ENCODE results near the gene NRG2.

NRG2 gene

GRCh38 chr5:140013536-140013935 is 29.6 kb downstream of the NRG2 start:
- no peak overlapping the region for H3K4me3 Mint-ChIP-seq

GRCh38 chr5:140012443-140012842 is 30.7 kb downstream of the NRG2 start:
- no peak overlapping the region for H3K4me3 Mint-ChIP-seq
- H3K9me3 Mint-ChIP-seq, result no peaks in the 10 kb centered on the region
- H3K36me3 Mint-ChIP-seq (ENCODE audit: insufficient read depth), result no peaks in the 10 kb centered on the region
- DNase-seq, result no peak
- H3K4me1 Mint-ChIP-seq (ENCODE audit: low read depth in 2 of 2), result no peaks in the 10 kb centered on the region
- H3K27ac Mint-ChIP-seq, result no peak overlapping the region
- peaks cover 6 to 7% of the 10 kb centered on the region in 2 donors for H3K27me3 Mint-ChIP-seq
- no peak for ATAC-seq (replicated peaks)

More at GRCh38 chr5:140013536-140013935, 29.6 kb downstream of the NRG2 start:
- H3K9me3 Mint-ChIP-seq, result no peaks in the 10 kb centered on the region
- H3K4me1 Mint-ChIP-seq (ENCODE audit: low read depth in 2 of 2), result no peaks in the 10 kb centered on the region
- DNase-seq, result no peak
- no peak for ATAC-seq (replicated peaks)
- H3K27ac Mint-ChIP-seq, result no peak overlapping the region
- H3K27me3 Mint-ChIP-seq, result peaks cover 6 to 7% of the 10 kb centered on the region in 2 donors
- no peaks in the 10 kb centered on the region for H3K36me3 Mint-ChIP-seq (ENCODE audit: insufficient read depth)

GRCh38 chr5:140011297-140011802 is 31.7 kb downstream of the NRG2 start:
- no peak for ATAC-seq (replicated peaks)
- no peak overlapping the region for H3K27ac Mint-ChIP-seq
- H3K36me3 Mint-ChIP-seq (ENCODE audit: insufficient read depth), result no peaks in the 10 kb centered on the region
- no peak for DNase-seq
- no peak overlapping the region for H3K4me3 Mint-ChIP-seq
- peaks cover 7 to 12% of the 10 kb centered on the region in 2 donors for H3K27me3 Mint-ChIP-seq
- no peaks in the 10 kb centered on the region for H3K9me3 Mint-ChIP-seq
- H3K4me1 Mint-ChIP-seq (ENCODE audit: low read depth in 2 of 2), result no peaks in the 10 kb centered on the region

- H3K27me3 Mint-ChIP-seq, result peaks cover 7 to 16% of the 10 kb centered on the region in 2 donors
- H3K4me1 Mint-ChIP-seq (ENCODE audit: low read depth in 2 of 2), result no peaks in the 10 kb centered on the region
- H3K4me3 Mint-ChIP-seq, result no peak overlapping the region
- ATAC-seq (replicated peaks) (no peak), DNase-seq (no peak)
- H3K9me3 Mint-ChIP-seq, result no peaks in the 10 kb centered on the region
- no peak overlapping the region for H3K27ac Mint-ChIP-seq
- H3K36me3 Mint-ChIP-seq (ENCODE audit: insufficient read depth), result no peaks in the 10 kb centered on the region
Observed at GRCh38 chr5:140010798-140011197, 32.3 kb downstream of the NRG2 start.

GRCh38 chr5:140007311-140007710 is 35.8 kb downstream of the NRG2 start:
- peaks cover 42 to 45% of the 10 kb centered on the region in 2 donors for H3K27me3 Mint-ChIP-seq

GRCh38 chr5:140005145-140005591 is 37.9 kb downstream of the NRG2 start:
- ATAC-seq (replicated peaks) (no peak), DNase-seq (no peak)
- Mint-ChIP-seq H3K27ac (no peak overlapping the region), H3K9me3 (no peaks in the 10 kb centered on the region), H3K27me3 (peaks cover 57 to 60% of the 10 kb centered on the region in 2 donors), H3K4me3 (no peak overlapping the region), H3K4me1 (ENCODE audit: low read depth in 2 of 2) (no peaks in the 10 kb centered on the region), H3K36me3 (ENCODE audit: insufficient read depth) (no peaks in the 10 kb centered on the region)

More at GRCh38 chr5:140007311-140007710, 35.8 kb downstream of the NRG2 start:
- ATAC-seq (replicated peaks) (no peak), DNase-seq (no peak)
- H3K4me1 Mint-ChIP-seq (ENCODE audit: low read depth in 2 of 2), result no peaks in the 10 kb centered on the region
- H3K4me3 Mint-ChIP-seq, result no peak overlapping the region
- H3K27ac Mint-ChIP-seq, result no peak overlapping the region
- no peaks in the 10 kb centered on the region for H3K9me3 Mint-ChIP-seq
- H3K36me3 Mint-ChIP-seq (ENCODE audit: insufficient read depth), result no peaks in the 10 kb centered on the region

- DNase-seq (no peak), ATAC-seq (replicated peaks) (no peak)
- Mint-ChIP-seq H3K27ac (no peak overlapping the region), H3K4me3 (no peak overlapping the region), H3K4me1 (ENCODE audit: low read depth in 2 of 2) (no peaks in the 10 kb centered on the region), H3K36me3 (ENCODE audit: insufficient read depth) (no peaks in the 10 kb centered on the region), H3K9me3 (no peaks in the 10 kb centered on the region), H3K27me3 (peaks cover 55 to 62% of the 10 kb centered on the region in 2 donors)
Observed at GRCh38 chr5:140004174-140004573, 38.9 kb downstream of the NRG2 start.

- Mint-ChIP-seq H3K36me3 (ENCODE audit: insufficient read depth) (no peaks in the 10 kb centered on the region), H3K4me3 (no peak overlapping the region), H3K4me1 (ENCODE audit: low read depth in 2 of 2) (no peaks in the 10 kb centered on the region), H3K27me3 (peaks cover 61 to 68% of the 10 kb centered on the region in 2 donors), H3K9me3 (no peaks in the 10 kb centered on the region), H3K27ac (no peak overlapping the region)
- ATAC-seq (replicated peaks) (no peak), DNase-seq (no peak)
Observed at GRCh38 chr5:140003519-140003918, 39.6 kb downstream of the NRG2 start.

- DNase-seq, result no peak
- Mint-ChIP-seq H3K4me3 (no peak overlapping the region), H3K9me3 (no peaks in the 10 kb centered on the region), H3K27me3 (peaks cover 51 to 81% of the 10 kb centered on the region in 2 donors), H3K27ac (no peak overlapping the region), H3K36me3 (ENCODE audit: insufficient read depth) (no peaks in the 10 kb centered on the region), H3K4me1 (ENCODE audit: low read depth in 2 of 2) (no peaks in the 10 kb centered on the region)
- ATAC-seq (replicated peaks), result no peak
Observed at GRCh38 chr5:140000332-140000731, 42.8 kb downstream of the NRG2 start.

GRCh38 chr5:139998837-139999236 is 44.3 kb downstream of the NRG2 start:
- Mint-ChIP-seq H3K36me3 (ENCODE audit: insufficient read depth) (no peaks in the 10 kb centered on the region), H3K27me3 (peaks cover 46 to 79% of the 10 kb centered on the region in 2 donors), H3K27ac (no peak overlapping the region), H3K4me3 (no peak overlapping the region), H3K9me3 (no peaks in the 10 kb centered on the region), H3K4me1 (ENCODE audit: low read depth in 2 of 2) (no peaks in the 10 kb centered on the region)
- ATAC-seq (replicated peaks) (no peak), DNase-seq (no peak)

- Mint-ChIP-seq H3K4me3 (no peak overlapping the region), H3K27me3 (peaks cover 44 to 78% of the 10 kb centered on the region in 2 donors), H3K4me1 (ENCODE audit: low read depth in 2 of 2) (no peaks in the 10 kb centered on the region), H3K27ac (no peak overlapping the region), H3K9me3 (no peaks in the 10 kb centered on the region), H3K36me3 (ENCODE audit: insufficient read depth) (no peaks in the 10 kb centered on the region)
- DNase-seq (no peak), ATAC-seq (replicated peaks) (no peak)
Observed at GRCh38 chr5:139997276-139997675, 45.8 kb downstream of the NRG2 start.

GRCh38 chr5:139995929-139996328 is 47.2 kb downstream of the NRG2 start:
- Mint-ChIP-seq H3K4me1 (ENCODE audit: low read depth in 2 of 2) (no peaks in the 10 kb centered on the region), H3K9me3 (no peaks in the 10 kb centered on the region), H3K27ac (no peak overlapping the region), H3K4me3 (no peak overlapping the region), H3K27me3 (peaks cover 40 to 78% of the 10 kb centered on the region in 2 donors), H3K36me3 (ENCODE audit: insufficient read depth) (no peaks in the 10 kb centered on the region)
- ATAC-seq (replicated peaks) (no peak), DNase-seq (no peak)

- Mint-ChIP-seq H3K36me3 (ENCODE audit: insufficient read depth) (no peaks in the 10 kb centered on the region), H3K9me3 (no peaks in the 10 kb centered on the region), H3K4me3 (no peak overlapping the region), H3K27ac (no peak overlapping the region), H3K27me3 (peaks cover 32 to 62% of the 10 kb centered on the region in 2 donors), H3K4me1 (ENCODE audit: low read depth in 2 of 2) (no peaks in the 10 kb centered on the region)
- DNase-seq, result no peak
- ATAC-seq (replicated peaks), result no peak
Observed at GRCh38 chr5:139994234-139994633, 48.9 kb downstream of the NRG2 start.

GRCh38 chr5:139985733-139986132 is 57.4 kb downstream of the NRG2 start:
- no peaks in the 10 kb centered on the region for H3K36me3 Mint-ChIP-seq (ENCODE audit: insufficient read depth)
- H3K27me3 Mint-ChIP-seq, result peaks cover 32 to 63% of the 10 kb centered on the region in 2 donors
- H3K4me1 Mint-ChIP-seq (ENCODE audit: low read depth in 2 of 2), result peaks cover 0 to 3% of the 10 kb centered on the region in 2 donors
- DNase-seq, result no peak
- no peak overlapping the region for H3K4me3 Mint-ChIP-seq
- H3K9me3 Mint-ChIP-seq, result no peaks in the 10 kb centered on the region
- H3K27ac Mint-ChIP-seq, result no peak overlapping the region
- ATAC-seq (replicated peaks), result no peak

All from effector memory CD8-positive, alpha-beta T cell (primary cell).